ACC112 (cell line): ENCODE measurements around the gene TANGO2.
A peak's percentile ranks its signal among the peaks of the same experiment; 100 is the strongest.

ENCODE experiments used
- H2AFZ ChIP-seq: fragments of 200-600 bp; sonication (generic); one replicate; pipeline ENCODE4 v1.6.0; 2017; ENCODE audit warnings: antibody characterized with exemption, low read length; ENCODE audit not compliant: unreplicated experiment
- H3K27ac ChIP-seq: fragments of 200-600 bp; sonication (generic); 2 replicates; pipeline ENCODE4 v1.5.1; 2014; ENCODE audit warnings: low read depth, mild to moderate bottlenecking, antibody characterized with exemption, low read length, moderate library complexity
- H3K27me3 ChIP-seq: fragments of 200-600 bp; sonication (generic); 2 replicates; pipeline ENCODE4 v1.6.1; 2014; ENCODE audit warnings: mild to moderate bottlenecking, antibody characterized with exemption, low read length, moderate library complexity, mixed read lengths; ENCODE audit not compliant: insufficient read depth
- H3K36me3 ChIP-seq: fragments of 200-600 bp; sonication (generic); 2 replicates; pipeline ENCODE4 v1.6.1; 2016; ENCODE audit warnings: mild to moderate bottlenecking, antibody characterized with exemption, low read length, moderate library complexity, mixed read lengths; ENCODE audit not compliant: insufficient read depth
- H3K4me1 ChIP-seq: fragments of 200-600 bp; sonication (generic); one replicate; pipeline ENCODE4 v1.6.1; 2016; ENCODE audit warnings: low read length, mixed read lengths; ENCODE audit not compliant: insufficient read depth, unreplicated experiment, control insufficient read depth
- H3K4me3 ChIP-seq: fragments of 200-600 bp; sonication (generic); 2 replicates; pipeline ENCODE4 v1.5.1; 2014; ENCODE audit warnings: mild to moderate bottlenecking, low read depth, low read length
- H3K79me2 ChIP-seq: fragments of 200-600 bp; sonication (generic); one replicate; pipeline ENCODE4 v1.6.0; 2016; ENCODE audit warnings: low read length; ENCODE audit not compliant: control insufficient read depth, unreplicated experiment, insufficient read depth

TANGO2 gene

DNA sequence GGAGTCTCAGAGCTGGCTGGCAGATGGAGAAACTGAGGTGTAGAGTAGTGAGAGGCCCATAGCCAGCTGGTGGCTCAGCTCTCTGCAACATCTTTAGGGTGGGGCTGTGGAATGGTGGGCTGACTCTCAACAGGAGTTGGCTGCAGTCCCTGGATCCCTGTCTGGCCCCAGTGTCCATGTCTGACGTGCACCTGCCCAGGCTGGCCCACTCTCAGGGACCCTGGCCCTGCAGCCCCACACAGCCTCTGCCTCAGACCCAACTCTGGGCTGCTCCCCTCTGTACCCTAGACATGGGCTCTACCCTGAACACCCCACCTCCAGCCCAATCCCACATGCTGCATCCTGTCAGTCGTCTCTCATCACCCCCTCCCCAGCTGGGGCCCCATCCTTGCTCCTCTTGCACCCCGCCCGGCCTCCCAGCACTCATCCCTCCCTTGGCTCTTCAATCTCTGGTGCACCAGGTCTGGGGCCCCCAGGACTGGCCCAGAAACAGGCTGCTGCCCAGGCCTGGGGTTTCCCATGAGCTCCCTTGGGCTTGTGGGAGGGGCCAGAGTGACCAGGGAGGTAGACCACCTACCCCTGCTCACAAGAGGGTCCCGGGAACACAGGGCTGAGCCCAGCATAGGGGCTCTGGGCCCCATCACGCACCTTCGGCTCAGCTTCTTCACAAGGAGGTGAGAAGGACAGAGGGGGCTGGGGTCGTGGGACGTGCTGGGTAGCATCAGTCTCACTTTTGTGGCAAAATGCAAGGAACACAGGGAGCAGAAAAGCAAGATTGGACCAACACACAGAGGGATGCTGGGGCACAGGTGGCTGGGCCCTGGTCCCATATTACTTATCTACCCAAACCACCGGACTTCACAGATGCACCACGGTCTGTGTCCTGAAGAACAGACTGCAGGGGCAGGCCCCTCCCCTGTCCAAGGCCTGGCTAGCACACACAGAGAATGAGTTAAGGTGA is 35.8 kb upstream of the TANGO2 start:
- H3K27me3 ChIP-seq = no peaks in the 10 kb centered on the region
- no peak overlapping the region for H3K4me3 ChIP-seq
- peaks cover 12% of the 10 kb centered on the region for H3K4me1 ChIP-seq
- H3K36me3 ChIP-seq = no peaks in the 10 kb centered on the region
- no peak overlapping the region for H2AFZ ChIP-seq
- no peaks in the 10 kb centered on the region for H3K79me2 ChIP-seq
- H3K27ac ChIP-seq = no peak overlapping the region

DNA sequence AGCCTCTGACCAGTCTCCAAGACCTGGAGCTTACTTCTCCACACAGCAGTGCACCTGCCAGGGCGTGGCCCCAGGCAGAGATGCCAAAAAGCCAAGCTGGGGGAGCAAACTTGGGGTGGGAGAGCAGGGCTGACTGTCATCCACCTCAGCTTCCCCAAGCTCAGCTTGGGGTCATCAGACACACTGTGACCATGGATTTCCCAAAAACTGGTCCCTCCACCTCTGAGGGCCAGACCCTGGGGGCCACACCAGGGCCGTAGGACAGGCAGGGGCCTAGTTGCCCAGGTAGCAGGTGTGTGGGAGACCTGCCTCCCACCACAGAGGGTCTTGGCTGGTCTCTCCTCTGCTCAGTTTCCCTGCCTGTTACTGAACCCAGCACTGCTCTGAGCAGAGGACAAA is 34.9 kb upstream of the TANGO2 start:
- H3K27me3 ChIP-seq = no peaks in the 10 kb centered on the region
- H3K79me2 ChIP-seq = no peaks in the 10 kb centered on the region
- H3K36me3 ChIP-seq = no peaks in the 10 kb centered on the region
- H3K27ac ChIP-seq = no peak overlapping the region
- no peak overlapping the region for H2AFZ ChIP-seq
- H3K4me1 ChIP-seq = peaks cover 12% of the 10 kb centered on the region
- H3K4me3 ChIP-seq = peak overlapping the region; percentile 77

DNA sequence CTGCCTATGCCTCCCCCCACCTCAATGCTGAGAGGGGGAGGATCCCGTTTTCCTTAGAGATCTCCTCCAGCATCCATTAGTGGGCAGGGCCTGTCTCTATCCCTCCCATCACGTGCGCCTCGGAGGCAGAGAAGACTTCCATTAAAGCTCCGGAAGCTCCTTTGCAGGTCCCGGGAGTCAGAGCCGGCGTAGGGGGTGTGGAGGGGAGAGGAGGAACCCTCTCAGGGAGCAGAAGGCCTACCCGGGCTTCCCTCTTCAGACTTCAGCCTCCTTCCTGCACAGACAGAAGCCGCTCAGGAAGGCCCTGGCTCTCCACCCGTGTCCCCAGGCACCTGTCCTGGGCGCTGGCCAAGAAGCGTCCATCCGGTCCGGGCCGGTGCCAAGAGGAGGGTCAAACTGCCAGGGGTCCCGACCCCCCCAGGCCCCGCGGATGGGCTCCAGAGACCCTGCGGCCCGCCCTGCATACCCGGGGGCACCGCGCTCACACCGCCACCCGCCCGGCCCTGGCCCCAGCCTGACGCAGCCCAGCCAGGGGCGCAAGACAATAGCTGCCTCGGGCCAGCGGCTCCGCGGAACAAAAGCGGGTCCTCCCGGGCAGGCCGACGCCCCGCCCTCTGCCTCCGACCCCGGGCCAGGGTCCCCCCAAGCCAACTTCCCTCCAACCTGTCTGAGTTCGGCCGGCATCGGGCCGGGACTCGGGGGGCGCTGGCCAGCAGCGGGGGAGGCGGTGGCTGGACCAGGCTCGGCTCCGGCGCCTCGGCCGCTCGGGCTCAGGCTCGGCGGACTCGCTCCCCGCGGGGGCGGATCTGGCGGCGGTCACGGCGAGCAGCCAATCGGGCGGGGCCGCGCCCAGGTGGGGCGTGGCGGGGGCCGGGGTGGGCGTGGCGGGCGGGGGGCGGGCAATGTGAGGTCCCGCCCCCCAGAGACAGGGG is 34.2 kb upstream of the TANGO2 start:
- H2AFZ ChIP-seq = peak overlapping the region; percentile 75
- H3K36me3 ChIP-seq = no peaks in the 10 kb centered on the region
- no peak overlapping the region for H3K27ac ChIP-seq
- H3K27me3 ChIP-seq = no peaks in the 10 kb centered on the region
- peak overlapping the region; percentile 77 for H3K4me3 ChIP-seq
- no peaks in the 10 kb centered on the region for H3K79me2 ChIP-seq
- H3K4me1 ChIP-seq = peaks cover 12% of the 10 kb centered on the region

DNA sequence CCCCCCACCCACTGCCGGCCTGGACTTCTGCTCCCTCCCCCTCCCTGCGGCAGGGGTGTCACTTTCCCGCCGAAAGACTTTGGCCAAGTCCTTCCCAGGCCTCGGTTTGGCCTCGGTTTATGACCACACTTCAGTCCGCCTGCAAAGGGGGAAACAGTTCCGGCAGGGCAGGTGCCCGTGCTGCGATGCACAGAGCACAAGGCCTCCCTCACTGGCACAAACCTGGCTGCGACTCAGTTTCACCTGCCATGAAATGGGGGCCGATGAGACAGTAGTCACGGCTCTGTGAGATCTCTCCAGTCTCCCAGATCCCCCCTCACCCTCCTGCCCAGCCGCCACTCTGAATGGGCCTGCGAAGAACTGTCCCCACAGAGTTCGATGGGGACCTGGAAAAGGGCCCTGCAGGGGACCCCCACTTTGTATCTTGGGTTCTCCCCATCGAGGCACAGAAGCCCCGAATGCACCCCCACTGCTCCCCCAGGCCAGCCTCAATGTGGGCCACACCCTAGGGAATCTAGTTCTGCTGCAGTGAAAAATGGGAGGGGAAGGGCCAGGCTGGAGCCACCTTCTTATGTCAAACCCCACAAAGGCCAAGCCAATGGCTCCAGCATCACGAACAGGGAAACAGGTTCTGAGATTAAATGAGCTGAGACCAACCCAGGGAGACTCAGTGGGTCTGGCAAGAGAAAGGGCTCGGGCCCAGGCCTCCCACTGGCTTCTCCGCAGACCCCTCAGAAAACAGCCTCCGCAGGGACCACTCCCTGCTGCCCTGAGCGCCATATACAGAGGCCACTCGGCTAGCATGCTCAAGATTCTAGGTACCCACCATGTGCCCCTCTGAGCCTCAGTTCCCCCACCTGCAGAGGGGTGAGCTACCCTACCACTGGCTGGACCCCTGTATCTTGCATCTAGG is 33.3 kb upstream of the TANGO2 start:
- Histone ChIP-seq H3K4me3 (no peak overlapping the region), H3K27ac (no peak overlapping the region), H3K4me1 (peaks cover 12% of the 10 kb centered on the region), H3K36me3 (no peaks in the 10 kb centered on the region), H3K79me2 (no peaks in the 10 kb centered on the region), H3K27me3 (no peaks in the 10 kb centered on the region), H2AFZ (no peak overlapping the region)

DNA sequence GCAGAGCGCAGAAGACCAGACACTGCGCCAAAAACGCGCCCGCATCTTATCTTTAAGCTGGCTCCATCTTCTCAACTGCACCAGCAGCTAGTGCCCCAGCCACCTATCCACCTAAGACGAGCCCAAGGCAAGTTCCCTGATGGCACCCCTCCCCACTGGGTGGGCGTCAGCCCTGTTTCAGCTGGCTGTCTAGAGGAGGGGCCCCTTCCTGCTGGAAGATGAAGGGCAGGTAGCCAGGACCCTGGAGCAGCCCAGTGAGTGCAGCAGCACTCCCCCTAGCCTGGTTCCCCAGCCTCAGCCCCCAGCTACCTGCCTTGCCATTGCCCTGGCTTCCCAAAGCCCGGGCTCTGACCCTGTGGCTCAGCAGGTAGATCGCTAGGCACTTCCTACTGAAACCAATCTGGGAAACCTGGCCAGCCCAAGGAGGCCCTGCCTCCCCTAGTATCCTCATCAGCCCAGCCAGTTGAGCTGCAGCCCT is 32.5 kb upstream of the TANGO2 start:
- Histone ChIP-seq H3K79me2 (no peaks in the 10 kb centered on the region), H3K27ac (no peak overlapping the region), H3K4me3 (no peak overlapping the region), H3K4me1 (peaks cover 12% of the 10 kb centered on the region), H3K27me3 (no peaks in the 10 kb centered on the region), H3K36me3 (no peaks in the 10 kb centered on the region), H2AFZ (no peak overlapping the region)

DNA sequence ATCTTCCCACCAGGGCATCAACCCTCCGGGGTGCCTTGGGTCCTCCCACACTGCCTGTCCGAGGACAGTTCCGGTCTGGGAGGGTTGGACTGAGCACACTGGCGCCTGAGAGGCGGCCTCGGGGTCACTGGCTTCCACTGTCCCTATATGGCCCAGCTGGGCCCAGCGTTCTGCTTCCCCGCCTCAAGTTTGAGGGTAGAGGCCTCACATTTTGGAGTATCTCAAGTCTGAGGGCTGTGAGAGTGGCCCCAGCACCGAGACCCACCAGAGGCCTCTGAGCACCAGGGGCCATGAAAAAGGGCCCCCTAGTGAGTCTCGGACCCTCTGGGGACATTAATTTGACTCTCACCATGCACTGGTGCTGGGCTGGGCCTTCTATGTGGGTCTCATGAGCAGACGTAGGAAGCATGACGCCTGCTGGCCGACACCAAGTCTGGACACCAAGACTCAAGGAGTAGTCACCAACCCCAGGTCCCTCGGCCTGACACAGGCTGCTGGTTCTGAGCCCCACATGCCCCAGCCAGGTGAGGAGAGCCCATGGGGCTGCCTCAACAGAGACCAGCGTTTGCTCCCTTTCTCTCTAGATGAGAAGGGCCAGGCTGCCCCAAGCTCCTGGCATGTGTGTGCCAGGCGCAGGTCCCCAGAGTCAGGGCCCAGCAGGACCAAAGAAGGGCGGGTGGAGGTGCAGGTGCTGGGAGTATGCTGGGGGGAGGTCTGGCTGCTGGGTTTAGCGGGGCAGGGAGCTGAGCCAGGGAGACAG is 31.8 kb upstream of the TANGO2 start:
- no peak overlapping the region for H3K4me3 ChIP-seq
- H3K27ac ChIP-seq = no peak overlapping the region
- no peak overlapping the region for H2AFZ ChIP-seq
- H3K27me3 ChIP-seq = no peaks in the 10 kb centered on the region
- no peaks in the 10 kb centered on the region for H3K36me3 ChIP-seq
- no peaks in the 10 kb centered on the region for H3K79me2 ChIP-seq
- peaks cover 5% of the 10 kb centered on the region for H3K4me1 ChIP-seq

DNA sequence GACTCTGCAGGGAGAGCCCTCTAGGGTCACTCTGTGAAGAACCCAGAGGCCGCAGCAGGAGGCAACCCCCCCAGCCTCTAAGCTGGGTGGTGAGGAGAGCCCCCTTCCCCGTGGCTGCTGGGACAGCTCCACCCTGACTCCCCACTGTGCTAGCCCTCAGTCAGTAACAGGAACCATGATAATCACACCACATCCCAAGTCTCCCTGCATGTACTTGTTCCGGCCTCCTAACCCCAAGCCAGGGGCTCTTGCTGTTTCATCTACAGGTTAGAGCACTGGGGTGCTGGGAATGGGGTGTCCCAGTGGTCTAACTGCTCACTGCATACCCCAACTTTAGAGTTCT is 31.2 kb upstream of the TANGO2 start:
- Histone ChIP-seq H3K36me3 (no peaks in the 10 kb centered on the region), H3K27me3 (no peaks in the 10 kb centered on the region), H3K4me3 (no peak overlapping the region), H2AFZ (no peak overlapping the region), H3K79me2 (no peaks in the 10 kb centered on the region), H3K27ac (no peak overlapping the region), H3K4me1 (peaks cover under 1% of the 10 kb centered on the region)

DNA sequence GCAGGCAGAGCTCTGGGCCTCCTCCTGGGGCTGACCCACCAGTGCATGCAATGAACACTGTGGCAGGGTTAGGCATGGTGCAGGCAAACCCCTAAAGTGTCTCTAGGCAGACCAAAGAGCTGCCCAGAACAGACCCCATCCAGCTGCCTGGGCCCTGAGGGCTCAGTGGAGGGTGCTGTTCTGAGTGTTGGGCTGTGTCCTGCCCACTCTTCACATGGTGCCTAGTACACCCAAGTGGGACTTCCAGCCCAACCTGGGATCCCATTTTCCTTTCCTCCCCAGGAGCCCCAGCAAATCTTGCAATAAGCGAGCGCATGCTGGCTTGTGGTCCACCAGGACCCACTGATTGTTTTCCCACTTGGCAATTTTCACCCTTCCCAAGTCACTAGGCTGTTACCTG is 30.7 kb upstream of the TANGO2 start:
- Histone ChIP-seq H2AFZ (no peak overlapping the region), H3K36me3 (no peaks in the 10 kb centered on the region), H3K4me1 (peaks cover 5% of the 10 kb centered on the region), H3K79me2 (no peaks in the 10 kb centered on the region), H3K27ac (no peak overlapping the region), H3K4me3 (no peak overlapping the region), H3K27me3 (no peaks in the 10 kb centered on the region)

DNA sequence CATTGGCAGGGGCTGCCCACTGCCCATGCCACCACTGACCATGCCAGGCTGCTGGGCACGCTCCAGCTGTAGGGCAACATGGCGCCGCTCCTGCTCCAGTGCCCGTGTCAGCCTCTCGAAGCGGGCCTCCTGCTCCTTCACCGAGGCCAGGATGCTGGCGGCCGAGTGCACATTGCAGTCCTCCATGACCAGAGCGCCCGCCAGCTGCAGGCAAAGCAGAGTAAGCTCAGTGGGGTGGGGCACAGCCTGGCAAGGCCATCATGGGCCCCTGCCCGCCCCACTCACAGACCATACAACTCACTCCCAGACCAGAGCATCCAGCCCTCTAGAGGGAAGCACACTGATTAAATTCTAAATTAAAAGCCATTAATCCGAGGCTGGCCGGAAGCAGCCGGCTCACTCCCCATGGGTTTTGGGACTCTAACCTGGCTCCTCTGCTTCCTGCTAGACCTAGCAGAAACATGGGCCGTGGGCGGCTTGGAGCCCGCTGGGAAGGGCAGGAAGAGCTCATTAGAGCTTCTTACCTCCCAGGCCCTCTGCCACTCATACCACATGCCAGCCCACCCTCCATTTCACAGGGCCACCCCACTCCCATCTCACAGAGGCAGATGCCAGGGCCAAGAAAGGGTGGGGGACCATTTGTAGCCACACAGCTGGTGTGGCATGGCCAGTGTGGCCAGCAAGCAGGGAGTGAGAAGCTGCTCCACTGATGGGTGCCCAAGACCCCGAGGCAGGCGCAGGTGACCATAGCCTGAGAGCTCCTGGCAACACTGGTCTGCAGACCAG is 30.1 kb upstream of the TANGO2 start:
- Histone ChIP-seq H3K4me3 (no peak overlapping the region), H3K27ac (no peak overlapping the region), H3K4me1 (peaks cover 11% of the 10 kb centered on the region), H3K79me2 (no peaks in the 10 kb centered on the region), H2AFZ (no peak overlapping the region), H3K27me3 (no peaks in the 10 kb centered on the region), H3K36me3 (no peaks in the 10 kb centered on the region)
